ENCODE results near the gene USP12.

The USP12 gene

GRCh38 chr13:27040826-27041108 is 130.8 kb downstream of the USP12 start:
- Histone ChIP-seq H3K4me1 (ENCODE audit: insufficient read depth, low read length, poor library complexity, severe bottlenecking) (peaks cover 14% of the 10 kb centered on the region), H3K4me2 (ENCODE audit: low read depth, low read length, poor library complexity, severe bottlenecking) (no peak overlapping the region), H3F3A (ENCODE audit: low read depth) (no peaks in the 10 kb centered on the region), H4K20me1 (ENCODE audit: insufficient read depth, low read length, poor library complexity, severe bottlenecking) (no peaks in the 10 kb centered on the region), H3K9me3 (ENCODE audit: insufficient read depth, low read depth, low read length) (no peaks in the 10 kb centered on the region), H2AFZ (ENCODE audit: low read length) (no peak overlapping the region), H3K4me3 (ENCODE audit: low read length, poor library complexity, severe bottlenecking) (no peak overlapping the region), H3K36me3 (ENCODE audit: insufficient read depth, low read length) (no peaks in the 10 kb centered on the region), H3K79me2 (ENCODE audit: insufficient read depth, low read length) (no peaks in the 10 kb centered on the region), H3K27me3 (ENCODE audit: insufficient read depth, low read length, poor library complexity, severe bottlenecking) (no peaks in the 10 kb centered on the region), H3K9me2 (replicated peaks; ENCODE audit: low read depth, low read length) (no peaks in the 10 kb centered on the region), H3K9ac (ENCODE audit: low read depth, low read length, poor library complexity, severe bottlenecking) (no peak overlapping the region)
- no peak for TF ChIP-seq CTCF (conservative IDR thresholded peaks at IDR 0.05; ENCODE audit: low read length)
- TF ChIP-seq EZH2phosphoT487 (IDR thresholded peaks at IDR 0.05; ENCODE audit: borderline replicate concordance) = no peak

- Histone ChIP-seq H2AFZ (ENCODE audit: low read length) (no peak overlapping the region), H4K20me1 (ENCODE audit: insufficient read depth, low read length, poor library complexity, severe bottlenecking) (no peaks in the 10 kb centered on the region), H3K4me3 (ENCODE audit: low read length, poor library complexity, severe bottlenecking) (no peak overlapping the region), H3K27me3 (ENCODE audit: insufficient read depth, low read length, poor library complexity, severe bottlenecking) (no peaks in the 10 kb centered on the region), H3K36me3 (ENCODE audit: insufficient read depth, low read length) (no peaks in the 10 kb centered on the region), H3F3A (ENCODE audit: low read depth) (no peaks in the 10 kb centered on the region), H3K4me2 (ENCODE audit: low read depth, low read length, poor library complexity, severe bottlenecking) (no peak overlapping the region), H3K79me2 (ENCODE audit: insufficient read depth, low read length) (no peaks in the 10 kb centered on the region), H3K9me3 (ENCODE audit: insufficient read depth, low read depth, low read length) (no peaks in the 10 kb centered on the region), H3K9ac (ENCODE audit: low read depth, low read length, poor library complexity, severe bottlenecking) (no peak overlapping the region), H3K9me2 (replicated peaks; ENCODE audit: low read depth, low read length) (no peaks in the 10 kb centered on the region), H3K4me1 (ENCODE audit: insufficient read depth, low read length, poor library complexity, severe bottlenecking) (no peaks in the 10 kb centered on the region)
- TF ChIP-seq EZH2phosphoT487 (IDR thresholded peaks at IDR 0.05; ENCODE audit: borderline replicate concordance) = no peak
Measured at GRCh38 chr13:27039171-27039701, 132.4 kb downstream of the USP12 start.

GRCh38 chr13:27038323-27038722 is 133.3 kb downstream of the USP12 start:
- Histone ChIP-seq H3K36me3 (ENCODE audit: insufficient read depth, low read length) (no peaks in the 10 kb centered on the region), H3K4me1 (ENCODE audit: insufficient read depth, low read length, poor library complexity, severe bottlenecking) (no peaks in the 10 kb centered on the region), H2AFZ (ENCODE audit: low read length) (no peak overlapping the region), H3F3A (ENCODE audit: low read depth) (no peaks in the 10 kb centered on the region), H3K79me2 (ENCODE audit: insufficient read depth, low read length) (no peaks in the 10 kb centered on the region), H3K9ac (ENCODE audit: low read depth, low read length, poor library complexity, severe bottlenecking) (no peak overlapping the region), H3K4me2 (ENCODE audit: low read depth, low read length, poor library complexity, severe bottlenecking) (no peak overlapping the region), H3K27me3 (ENCODE audit: insufficient read depth, low read length, poor library complexity, severe bottlenecking) (no peaks in the 10 kb centered on the region), H3K9me2 (replicated peaks; ENCODE audit: low read depth, low read length) (no peaks in the 10 kb centered on the region), H4K20me1 (ENCODE audit: insufficient read depth, low read length, poor library complexity, severe bottlenecking) (no peaks in the 10 kb centered on the region), H3K9me3 (ENCODE audit: insufficient read depth, low read depth, low read length) (no peaks in the 10 kb centered on the region), H3K4me3 (ENCODE audit: low read length, poor library complexity, severe bottlenecking) (no peak overlapping the region)
- TF ChIP-seq EZH2phosphoT487 (IDR thresholded peaks at IDR 0.05; ENCODE audit: borderline replicate concordance) = no peak
- no peak for TF ChIP-seq CTCF (conservative IDR thresholded peaks at IDR 0.05; ENCODE audit: low read length)

GRCh38 chr13:27037571-27037970 is 134.0 kb downstream of the USP12 start:
- no peak overlapping the region for H3K4me2 ChIP-seq (ENCODE audit: low read depth, low read length, poor library complexity, severe bottlenecking)
- H3K9me3 ChIP-seq (ENCODE audit: insufficient read depth, low read depth, low read length) = no peaks in the 10 kb centered on the region
- H4K20me1 ChIP-seq (ENCODE audit: insufficient read depth, low read length, poor library complexity, severe bottlenecking) = no peaks in the 10 kb centered on the region

More at GRCh38 chr13:27037571-27037970, 134.0 kb downstream of the USP12 start:
- no peaks in the 10 kb centered on the region for H3F3A ChIP-seq (ENCODE audit: low read depth)
- H3K79me2 ChIP-seq (ENCODE audit: insufficient read depth, low read length) = no peaks in the 10 kb centered on the region
- TF ChIP-seq CTCF (conservative IDR thresholded peaks at IDR 0.05; ENCODE audit: low read length) (no peak), EZH2phosphoT487 (IDR thresholded peaks at IDR 0.05; ENCODE audit: borderline replicate concordance) (no peak)
- H3K4me3 ChIP-seq (ENCODE audit: low read length, poor library complexity, severe bottlenecking) = no peak overlapping the region
- H3K27me3 ChIP-seq (ENCODE audit: insufficient read depth, low read length, poor library complexity, severe bottlenecking) = no peaks in the 10 kb centered on the region
- H2AFZ ChIP-seq (ENCODE audit: low read length) = no peak overlapping the region
- H3K9me2 ChIP-seq (replicated peaks; ENCODE audit: low read depth, low read length) = no peaks in the 10 kb centered on the region
- no peaks in the 10 kb centered on the region for H3K4me1 ChIP-seq (ENCODE audit: insufficient read depth, low read length, poor library complexity, severe bottlenecking)
- H3K36me3 ChIP-seq (ENCODE audit: insufficient read depth, low read length) = no peaks in the 10 kb centered on the region
- no peak overlapping the region for H3K9ac ChIP-seq (ENCODE audit: low read depth, low read length, poor library complexity, severe bottlenecking)

Data from Loucy (cell line).